ENCODE measurements around the gene TMEM169.
"Not testable (repeated sequence)": the region's sequence is repeated elsewhere in the genome, so short reads cannot be mapped to it uniquely, and the experiment has no call there.

The TMEM169 gene

GRCh38 chr2:216070195-216070594 is 11.5 kb upstream of the TMEM169 start:
- no peak for DNase-seq (ENCODE audit: low read depth, low spot score)
- no peak overlapping the region for H3K27ac ChIP-seq

- no peak for DNase-seq (ENCODE audit: low read depth, low spot score)
- no peak overlapping the region for H3K27ac ChIP-seq
These were observed 10.4 kb upstream of the TMEM169 start for GRCh38 chr2:216071111-216071851.

- H3K27ac ChIP-seq, result no peak overlapping the region
- no peak for DNase-seq (ENCODE audit: low read depth, low spot score)
These were observed 9.2 kb upstream of the TMEM169 start for GRCh38 chr2:216072473-216072872.

GRCh38 chr2:216073773-216074172 is 7.9 kb upstream of the TMEM169 start:
- no peak overlapping the region for H3K27ac ChIP-seq
- DNase-seq (ENCODE audit: low read depth, low spot score), result no peak

- H3K27ac ChIP-seq, result no peak overlapping the region
- no peak for DNase-seq (ENCODE audit: low read depth, low spot score)
These were observed 7.3 kb upstream of the TMEM169 start for GRCh38 chr2:216074380-216074779.

- no peak for DNase-seq (ENCODE audit: low read depth, low spot score)
- no peak overlapping the region for H3K27ac ChIP-seq
These were observed 6.9 kb upstream of the TMEM169 start for GRCh38 chr2:216074794-216075193.

- no peak for DNase-seq (ENCODE audit: low read depth, low spot score)
- H3K27ac ChIP-seq, result no peak overlapping the region
These were observed 5.9 kb upstream of the TMEM169 start for GRCh38 chr2:216075510-216076485.

GRCh38 chr2:216078776-216079175 is 2.9 kb upstream of the TMEM169 start:
- DNase-seq (ENCODE audit: low read depth, low spot score), result no peak
- no peak overlapping the region for H3K27ac ChIP-seq

GRCh38 chr2:216080048-216080447 is 1.7 kb upstream of the TMEM169 start:
- not testable (repeated sequence) for H3K27ac ChIP-seq; DNase-seq (ENCODE audit: low read depth, low spot score)

- DNase-seq (ENCODE audit: low read depth, low spot score), result no peak
- no peak overlapping the region for H3K27ac ChIP-seq
These were observed 707 bp upstream of the TMEM169 start for GRCh38 chr2:216081012-216081411.

- no peak for DNase-seq (ENCODE audit: low read depth, low spot score)
These were observed 495 bp downstream of the TMEM169 start for GRCh38 chr2:216082117-216082711.

GRCh38 chr2:216082805-216083204 is 1.1 kb downstream of the TMEM169 start:
- no peak for DNase-seq (ENCODE audit: low read depth, low spot score)
- H3K27ac ChIP-seq, result no peak overlapping the region

More at GRCh38 chr2:216082117-216082711, 495 bp downstream of the TMEM169 start:
- H3K27ac ChIP-seq, result no peak overlapping the region

GRCh38 chr2:216083464-216084281 is 2.0 kb downstream of the TMEM169 start:
- DNase-seq (ENCODE audit: low read depth, low spot score), result no peak
- H3K27ac ChIP-seq, result no peak overlapping the region

- DNase-seq (ENCODE audit: low read depth, low spot score), result no peak
- no peak overlapping the region for H3K27ac ChIP-seq
These were observed 2.8 kb downstream of the TMEM169 start for GRCh38 chr2:216084547-216084946.

GRCh38 chr2:216086207-216086893 is 4.6 kb downstream of the TMEM169 start:
- H3K27ac ChIP-seq, result no peak overlapping the region
- DNase-seq (ENCODE audit: low read depth, low spot score), result no peak

- DNase-seq (ENCODE audit: low read depth, low spot score), result no peak
- no peak overlapping the region for H3K27ac ChIP-seq
These were observed 8.7 kb downstream of the TMEM169 start for GRCh38 chr2:216090369-216090786.

- H3K27ac ChIP-seq, result no peak overlapping the region
These were observed 10.9 kb downstream of the TMEM169 start for GRCh38 chr2:216092646-216093045.

GRCh38 chr2:216094701-216095100 is 13.0 kb downstream of the TMEM169 start:
- H3K27ac ChIP-seq, result no peak overlapping the region
- DNase-seq (ENCODE audit: low read depth, low spot score), result no peak

More at GRCh38 chr2:216092646-216093045, 10.9 kb downstream of the TMEM169 start:
- DNase-seq (ENCODE audit: low read depth, low spot score), result no peak

Data from epithelial cell of prostate (primary cell).